Measurements from ENCODE around the gene AXIN1. TPM values are rescaled to one million over a fixed set of nuclear protein-coding genes. Genes with fewer than 3 reads are reported as not detected.

The AXIN1 gene
- total RNA-seq, 4 donors from 2014 or later, result 11.1 to 19.0 (median 15.0) TPM

DNA sequence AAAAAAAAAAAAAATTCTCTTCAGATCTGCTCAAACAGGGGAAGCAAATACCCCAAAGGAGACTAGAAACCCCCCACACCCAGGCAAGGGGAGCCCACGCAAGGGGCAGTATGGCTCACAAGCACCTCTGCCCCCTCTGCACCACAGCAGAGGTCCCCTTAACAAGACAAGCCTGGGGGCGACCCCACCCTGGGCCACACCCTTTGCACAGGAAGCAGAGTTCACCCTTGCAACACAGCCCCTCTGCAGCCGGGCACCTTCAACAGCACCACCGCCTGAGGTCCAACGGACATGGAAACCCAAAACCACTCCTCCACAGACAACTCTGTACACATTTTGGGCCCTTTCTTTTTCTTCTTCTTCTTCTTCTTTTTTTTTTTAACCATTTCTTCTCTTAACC, 12.8 kb downstream of the AXIN1 start:
- TF ChIP-seq, protein P1, sequence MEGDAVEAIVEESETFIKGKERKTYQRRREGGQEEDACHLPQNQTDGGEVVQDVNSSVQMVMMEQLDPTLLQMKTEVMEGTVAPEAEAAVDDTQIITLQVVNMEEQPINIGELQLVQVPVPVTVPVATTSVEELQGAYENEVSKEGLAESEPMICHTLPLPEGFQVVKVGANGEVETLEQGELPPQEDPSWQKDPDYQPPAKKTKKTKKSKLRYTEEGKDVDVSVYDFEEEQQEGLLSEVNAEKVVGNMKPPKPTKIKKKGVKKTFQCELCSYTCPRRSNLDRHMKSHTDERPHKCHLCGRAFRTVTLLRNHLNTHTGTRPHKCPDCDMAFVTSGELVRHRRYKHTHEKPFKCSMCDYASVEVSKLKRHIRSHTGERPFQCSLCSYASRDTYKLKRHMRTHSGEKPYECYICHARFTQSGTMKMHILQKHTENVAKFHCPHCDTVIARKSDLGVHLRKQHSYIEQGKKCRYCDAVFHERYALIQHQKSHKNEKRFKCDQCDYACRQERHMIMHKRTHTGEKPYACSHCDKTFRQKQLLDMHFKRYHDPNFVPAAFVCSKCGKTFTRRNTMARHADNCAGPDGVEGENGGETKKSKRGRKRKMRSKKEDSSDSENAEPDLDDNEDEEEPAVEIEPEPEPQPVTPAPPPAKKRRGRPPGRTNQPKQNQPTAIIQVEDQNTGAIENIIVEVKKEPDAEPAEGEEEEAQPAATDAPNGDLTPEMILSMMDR (IDR thresholded peaks at IDR 0.05; ENCODE audit: low read depth), result no peak

DNA sequence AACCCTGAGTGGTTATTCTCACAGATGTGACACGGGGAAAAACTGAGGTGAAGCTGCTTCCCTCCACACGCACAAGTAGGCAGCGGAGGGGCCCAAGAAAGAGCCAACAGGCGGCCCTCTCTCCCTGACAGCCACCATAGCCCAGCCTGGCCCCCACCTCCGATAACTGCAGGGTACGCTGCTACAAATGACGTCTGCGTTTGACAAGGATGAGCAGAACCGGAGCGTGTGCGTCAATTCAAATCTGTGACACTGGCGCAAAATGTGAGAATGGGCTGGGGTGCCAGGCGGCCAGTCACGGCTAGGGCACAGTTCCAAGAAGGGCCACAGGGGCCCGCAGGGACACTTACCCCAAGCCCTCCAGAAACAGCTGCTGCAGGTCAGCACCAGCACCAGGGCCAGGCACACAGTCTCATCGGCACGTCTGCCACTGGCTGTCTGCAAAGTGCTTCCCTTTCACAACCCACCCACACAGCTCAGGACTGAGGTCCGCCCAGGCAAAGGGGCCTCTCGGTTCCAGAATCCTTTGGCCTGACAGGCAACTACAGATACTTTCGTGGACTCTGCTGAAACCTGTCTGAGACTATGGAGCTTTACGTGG, 14.4 kb downstream of the AXIN1 start:
- TF ChIP-seq, protein P1 (IDR thresholded peaks at IDR 0.05; ENCODE audit: low read depth), result no peak

DNA sequence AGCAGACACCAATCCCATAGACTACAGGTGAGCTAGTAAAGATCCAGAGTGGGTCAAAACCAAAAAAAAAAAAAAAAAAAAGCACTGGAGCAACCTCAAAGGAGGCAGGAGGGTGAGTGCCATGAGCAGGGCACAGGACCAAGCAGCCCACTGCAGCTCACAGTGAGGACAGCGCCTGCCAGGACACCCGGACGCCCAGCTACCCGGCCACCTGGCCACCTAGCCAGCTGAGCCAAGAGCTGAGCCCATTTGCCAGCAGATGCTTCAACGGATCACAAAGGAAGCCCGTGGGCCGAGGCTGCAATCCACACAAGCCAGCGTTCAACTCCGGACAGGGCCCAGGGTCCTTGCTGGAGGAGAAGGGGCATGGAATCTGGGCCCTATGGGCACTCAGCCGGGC, 15.1 kb downstream of the AXIN1 start:
- TF ChIP-seq, protein P1 (IDR thresholded peaks at IDR 0.05; ENCODE audit: low read depth), result no peak

DNA sequence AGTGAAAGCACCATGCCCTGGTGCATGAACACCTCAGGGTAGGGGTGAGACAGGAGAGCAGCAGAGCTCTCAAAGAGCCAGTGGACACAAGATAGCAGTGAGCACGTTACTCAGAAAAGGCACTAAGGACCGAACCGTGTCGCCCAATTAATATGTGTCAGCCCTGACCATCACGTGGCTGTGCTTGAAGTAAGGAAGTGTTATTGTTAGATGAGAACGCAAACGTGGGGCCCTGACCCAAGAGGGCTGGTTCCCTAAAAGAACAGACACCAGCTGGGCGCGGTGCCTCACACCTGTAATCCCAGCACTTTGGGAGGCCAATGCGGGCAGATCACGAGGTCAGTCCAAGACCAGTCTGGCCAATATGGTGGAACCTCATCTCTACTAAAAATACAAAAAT, 16.3 kb downstream of the AXIN1 start:
- TF ChIP-seq, protein P1 (IDR thresholded peaks at IDR 0.05; ENCODE audit: low read depth), result no peak

DNA sequence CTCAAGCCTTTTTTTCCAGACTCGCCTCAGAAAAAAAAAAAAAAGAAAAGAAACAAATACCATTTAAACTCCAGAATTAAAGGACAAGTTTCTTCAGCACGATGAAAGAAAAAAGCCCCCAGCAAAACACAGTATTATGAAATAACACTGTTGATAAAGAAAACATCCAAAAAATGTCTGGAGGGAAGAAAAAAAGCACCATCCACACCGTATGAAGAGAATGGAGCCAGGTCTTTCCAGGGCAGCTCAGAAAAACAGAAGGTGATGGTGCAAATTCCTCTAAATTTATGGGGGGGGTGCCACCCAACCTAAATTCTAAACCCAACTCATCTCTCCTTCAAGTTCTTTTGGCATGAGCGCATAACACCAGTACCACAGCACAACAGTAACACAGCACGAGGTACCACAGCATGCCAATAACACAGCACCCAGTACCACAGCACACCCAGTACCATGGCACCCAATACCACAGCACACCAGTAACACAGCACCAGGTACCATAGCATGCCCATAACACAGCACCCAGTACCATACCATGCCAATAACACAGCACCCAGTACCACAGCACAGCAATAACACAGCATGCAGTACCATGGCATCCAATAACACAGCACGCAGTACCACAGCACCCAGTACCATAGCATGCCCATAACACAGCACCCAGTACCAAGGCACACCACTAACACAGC, 19.0 kb downstream of the AXIN1 start:
- TF ChIP-seq, protein P1 (IDR thresholded peaks at IDR 0.05; ENCODE audit: low read depth), result no peak

DNA sequence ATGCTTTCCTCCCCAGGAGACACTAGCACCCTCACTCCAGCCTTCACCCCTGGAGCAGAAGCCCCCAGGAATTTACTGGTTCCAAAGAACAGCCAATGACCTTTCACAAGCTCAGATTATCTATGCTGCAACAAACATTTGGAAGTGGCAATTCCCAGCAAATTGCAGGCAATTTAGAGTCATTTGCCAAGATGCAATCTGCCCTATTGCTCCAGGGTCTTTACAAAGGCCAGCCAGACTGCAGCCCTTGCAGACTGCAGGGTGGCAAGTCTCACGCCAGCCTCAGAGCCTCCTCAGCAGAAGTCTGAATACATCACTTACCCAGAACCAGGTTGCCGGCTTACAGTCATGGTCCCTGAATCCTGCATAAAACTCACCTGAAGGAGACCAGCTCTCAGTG, 21.8 kb downstream of the AXIN1 start:
- TF ChIP-seq, protein P1 (IDR thresholded peaks at IDR 0.05; ENCODE audit: low read depth), result no peak

DNA sequence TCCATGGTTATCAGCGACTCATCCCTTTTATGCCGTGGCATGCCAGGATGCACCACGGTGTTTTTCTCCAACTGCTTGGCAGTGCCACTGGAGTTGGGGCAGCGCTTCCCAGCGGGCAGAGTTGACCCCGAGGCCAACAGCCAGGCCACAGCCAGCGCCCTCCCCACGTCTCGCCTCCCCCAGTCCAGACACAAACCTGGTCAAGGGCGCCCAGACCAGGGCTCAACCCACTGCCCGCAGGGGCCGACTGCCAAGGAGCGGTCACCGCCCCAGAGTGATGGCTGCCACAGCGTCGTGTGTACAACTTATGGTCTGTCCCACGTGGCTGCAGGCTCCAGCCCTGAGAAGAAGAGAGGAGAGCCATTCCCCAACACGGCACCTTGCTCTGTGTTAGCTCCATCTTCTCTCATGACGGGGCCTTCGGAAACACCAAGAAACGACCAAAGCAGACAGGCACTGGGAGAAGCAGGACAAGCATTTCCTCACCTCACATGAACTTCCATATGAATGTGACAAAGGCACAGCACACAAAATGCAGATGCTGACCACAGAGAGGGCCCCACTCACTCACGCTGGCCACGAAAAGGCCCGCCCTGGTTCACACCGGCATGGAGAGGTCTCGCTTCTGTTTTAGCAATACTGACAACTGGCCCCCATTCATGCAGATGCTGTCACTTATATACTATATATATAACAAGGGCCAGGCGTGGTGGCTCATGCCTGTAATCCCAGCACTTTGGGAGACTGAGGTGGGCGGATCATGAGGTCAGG, 27.0 kb downstream of the AXIN1 start:
- TF ChIP-seq, protein P1 (IDR thresholded peaks at IDR 0.05; ENCODE audit: low read depth), result no peak
